GM12891 (cell line): ENCODE data around the gene CDK14.

ENCODE experiments used
- POLR2A ChIP-seq: IDR thresholded peaks from 2 replicates; pipeline ENCODE4 v1.6.1; 2011; ENCODE audit warnings: low read depth, low read length, control low read depth
- POLR2AphosphoS5 ChIP-seq: IDR thresholded peaks from 2 replicates; pipeline ENCODE4 v1.6.1; 2011; ENCODE audit warnings: low read depth, low read length, control low read depth
- POU2F2 ChIP-seq: IDR thresholded peaks from 2 replicates; pipeline ENCODE4 v1.6.1; 2011; ENCODE audit warnings: low read depth, mild to moderate bottlenecking, control low read depth, low read length, moderate library complexity
- TAF1 ChIP-seq: IDR thresholded peaks from 2 replicates; pipeline ENCODE4 v1.6.1; 2011; ENCODE audit warnings: low read depth, low read length, control low read depth

DNA sequence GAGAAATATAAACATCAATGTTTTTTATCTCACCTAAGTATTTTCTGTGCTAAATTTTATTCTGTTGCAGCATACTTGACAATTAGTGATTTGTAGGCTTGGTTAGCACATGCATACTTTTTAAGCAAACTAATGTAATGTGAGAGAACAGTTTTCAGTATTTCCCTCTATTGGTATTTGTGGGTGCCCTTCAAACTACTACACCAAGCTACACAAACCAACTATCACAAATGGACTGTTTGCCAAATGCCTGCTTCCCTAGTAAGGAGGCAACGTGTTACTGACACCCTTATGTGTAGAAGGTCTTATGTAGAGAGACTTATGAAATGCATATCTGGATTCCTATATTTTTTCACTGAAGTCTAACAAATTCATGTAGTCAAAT lies 569.7 kb downstream of the CDK14 start:
- TF ChIP-seq POLR2AphosphoS5: no peak
- no peak for TF ChIP-seq TAF1
- no peak for TF ChIP-seq POLR2A
- TF ChIP-seq POU2F2: no peak
